GM13977 (cell line): ENCODE results near the gene SLC34A3.

Experiments
- DNase-seq: peaks from one replicate; pipeline ENCODE4 v3.0.0; 2012; ENCODE audit warnings: low spot score
- CTCF ChIP-seq: IDR thresholded peaks from 2 replicates; pipeline ENCODE4 v1.5.1; 2012; ENCODE audit warnings: mild to moderate bottlenecking, control low read depth; ENCODE audit not compliant: insufficient read depth; ENCODE audit errors: extremely low read depth, missing control alignments
- in situ Hi-C: fragments of 300-500 bp; cut with MboI; formaldehyde crosslinking; loops from one replicate; pipeline ENCODE4 v1.12.0; 2022; ENCODE audit warnings: low sequenced_read_pairs, low pct_unique_long_range_greater_than_20kb, mixed read lengths, inconsistent platforms; ENCODE audit not compliant: unreplicated experiment

SLC34A3 gene

GRCh38 chr9:137191245-137191644 lies 39.5 kb upstream of the SLC34A3 start:
- in situ Hi-C loops: no loop called here
- DNase-seq: no peak
- no peak for TF ChIP-seq CTCF

GRCh38 chr9:137191691-137192447 lies 38.8 kb upstream of the SLC34A3 start:
- TF ChIP-seq CTCF: no peak
- in situ Hi-C loops: no loop called here
- no peak for DNase-seq

GRCh38 chr9:137192448-137192780 lies 38.3 kb upstream of the SLC34A3 start:
- in situ Hi-C loops: no loop called here
- no peak for DNase-seq
- no peak for TF ChIP-seq CTCF

- in situ Hi-C loops: no loop called here
- DNase-seq: no peak
- TF ChIP-seq CTCF: no peak
These were observed 37.8 kb upstream of the SLC34A3 start for GRCh38 chr9:137192859-137193258.

GRCh38 chr9:137193771-137194170 lies 36.9 kb upstream of the SLC34A3 start:
- in situ Hi-C loops: no loop called here
- no peak for DNase-seq
- no peak for TF ChIP-seq CTCF

GRCh38 chr9:137194388-137194787 lies 36.3 kb upstream of the SLC34A3 start:
- in situ Hi-C loops: no loop called here
- DNase-seq: no peak
- TF ChIP-seq CTCF: no peak
